H9 (cell line): ENCODE data around the gene SLC12A4. TPM values are rescaled to one million over a fixed set of nuclear protein-coding genes. Genes with fewer than 3 reads are reported as not detected.
A peak's percentile ranks its signal among the peaks of the same experiment; 100 is the strongest.

Source experiments
- DNase-seq: peaks from one replicate; pipeline ENCODE4 v3.0.0-alpha.2; 2017
- H2AFZ ChIP-seq: one replicate; pipeline ENCODE4 v1.6.1; 2013; ENCODE audit warnings: mild to moderate bottlenecking, low read length, control low read depth, moderate library complexity
- H2AK5ac ChIP-seq: 2 replicates; pipeline ENCODE4 v1.6.1; 2013; ENCODE audit warnings: low read length, control low read depth, mixed read lengths; ENCODE audit not compliant: insufficient read length
- H2BK120ac ChIP-seq: one replicate; pipeline ENCODE4 v1.6.1; 2013; ENCODE audit warnings: low read depth, mild to moderate bottlenecking, low read length, control low read depth, inconsistent platforms; ENCODE audit not compliant: poor library complexity, severe bottlenecking
- H2BK12ac ChIP-seq: 2 replicates; pipeline ENCODE4 v1.6.1; 2013; ENCODE audit warnings: low read length, control low read depth, mixed read lengths, low read depth; ENCODE audit not compliant: insufficient read length
- H2BK15ac ChIP-seq: 2 replicates; pipeline ENCODE4 v1.6.1; 2013; ENCODE audit warnings: low read depth, low read length, control low read depth
- H2BK20ac ChIP-seq: one replicate; pipeline ENCODE4 v1.6.1; 2013; ENCODE audit warnings: low read depth, mild to moderate bottlenecking, low read length, control low read depth, inconsistent platforms; ENCODE audit not compliant: poor library complexity, severe bottlenecking
- H2BK5ac ChIP-seq: 2 replicates; pipeline ENCODE4 v1.6.1; 2013; ENCODE audit warnings: low read length, control low read depth, mixed read lengths; ENCODE audit not compliant: insufficient read length
- H3K14ac ChIP-seq: 2 replicates; pipeline ENCODE4 v1.6.1; 2013; ENCODE audit warnings: low read length, control low read depth; ENCODE audit not compliant: insufficient read depth
- H3K18ac ChIP-seq: 2 replicates; pipeline ENCODE4 v1.6.1; 2013; ENCODE audit warnings: low read depth, mild to moderate bottlenecking, mixed read lengths, low read length, control low read depth; ENCODE audit not compliant: insufficient read length
- H3K23ac ChIP-seq: 2 replicates; pipeline ENCODE4 v1.6.1; 2013; ENCODE audit warnings: low read length, control low read depth, mixed read lengths, low read depth; ENCODE audit not compliant: insufficient read length
- H3K23me2 ChIP-seq: 2 replicates; pipeline ENCODE4 v1.6.1; 2013; ENCODE audit warnings: low read depth, mild to moderate bottlenecking, mixed read lengths, low read length, control low read depth; ENCODE audit not compliant: insufficient read length, poor library complexity, severe bottlenecking
- H3K27ac ChIP-seq: 2 replicates; pipeline ENCODE4 v1.5.1; 2013; ENCODE audit warnings: low read length, control low read depth, mixed read lengths, low read depth; ENCODE audit not compliant: insufficient read length
- H3K27me3 ChIP-seq: 2 replicates; pipeline ENCODE4 v1.6.1; 2013; ENCODE audit warnings: low read length, control low read depth, inconsistent platforms; ENCODE audit not compliant: insufficient read depth
- H3K4ac ChIP-seq: 2 replicates; pipeline ENCODE4 v1.6.1; 2013; ENCODE audit warnings: low read depth, mild to moderate bottlenecking, control low read depth, inconsistent platforms, low read length, moderate library complexity
- H3K4me1 ChIP-seq: 2 replicates; pipeline ENCODE4 v1.6.1; 2013; ENCODE audit warnings: low read length, control low read depth, inconsistent platforms; ENCODE audit not compliant: insufficient read depth
- H3K4me2 ChIP-seq: 2 replicates; pipeline ENCODE4 v1.6.1; 2013; ENCODE audit warnings: low read length, control low read depth, mixed read lengths; ENCODE audit not compliant: insufficient read length, insufficient read depth
- H3K56ac ChIP-seq: 2 replicates; pipeline ENCODE4 v1.6.1; 2013; ENCODE audit warnings: low read depth, mild to moderate bottlenecking, mixed read lengths, low read length, control low read depth; ENCODE audit not compliant: insufficient read length
- H3K79me1 ChIP-seq: 2 replicates; pipeline ENCODE4 v1.6.1; 2013; ENCODE audit warnings: low read depth, mild to moderate bottlenecking, moderate library complexity, low read length, control low read depth, inconsistent platforms; ENCODE audit not compliant: insufficient read depth, poor library complexity, severe bottlenecking
- H3K79me2 ChIP-seq: 2 replicates; pipeline ENCODE4 v1.6.1; 2013; ENCODE audit warnings: low read length, control low read depth, inconsistent platforms; ENCODE audit not compliant: insufficient read depth
- H3K9ac ChIP-seq: 2 replicates; pipeline ENCODE4 v1.6.1; 2013; ENCODE audit warnings: low read length, control low read depth, mixed read lengths; ENCODE audit not compliant: insufficient read length; ENCODE audit errors: extremely low read depth
- H3K9me3 ChIP-seq: one replicate; pipeline ENCODE4 v1.6.1; 2013; ENCODE audit warnings: low read depth, low read length, inconsistent platforms; ENCODE audit not compliant: control insufficient read depth
- H3T11ph ChIP-seq: one replicate; pipeline ENCODE4 v1.6.1; 2013; ENCODE audit warnings: mild to moderate bottlenecking, low read length, control low read depth, inconsistent platforms
- H4K20me1 ChIP-seq: one replicate; pipeline ENCODE4 v1.6.1; 2013; ENCODE audit not compliant: control insufficient read depth, insufficient read length, insufficient read depth
- H4K5ac ChIP-seq: 2 replicates; pipeline ENCODE4 v1.6.1; 2013; ENCODE audit warnings: low read depth, mild to moderate bottlenecking, mixed read lengths, low read length, control low read depth; ENCODE audit not compliant: insufficient read length
- H4K8ac ChIP-seq: replicated peaks from 2 replicates; pipeline ENCODE4 v1.6.1; 2013; ENCODE audit warnings: low read length, control low read depth, mixed read lengths, low read depth; ENCODE audit not compliant: insufficient read length
- H4K91ac ChIP-seq: 2 replicates; pipeline ENCODE4 v1.6.1; 2013; ENCODE audit warnings: low read depth, mild to moderate bottlenecking, moderate library complexity, mixed read lengths, low read length, control low read depth; ENCODE audit not compliant: insufficient read length
- H3K27ac Mint-ChIP-seq, 3 experiments: 2 replicates in 2 of 3; 3 replicates in 1 of 3; pipeline ENCODE4 v1.8.0; 2020 to 2021; ENCODE audit warnings: mixed read lengths in 3 of 3, mild to moderate bottlenecking in 1 of 3, moderate library complexity in 1 of 3
- H3K27me3 Mint-ChIP-seq: 2 replicates; pipeline ENCODE4 v1.8.0; 2021; ENCODE audit warnings: low read depth, mild to moderate bottlenecking, moderate library complexity, mixed read lengths
- H3K36me3 Mint-ChIP-seq, 3 experiments: 2 replicates in 2 of 3; 3 replicates in 1 of 3; pipeline ENCODE4 v1.8.0; 2020 to 2021; ENCODE audit warnings: low read depth in 3 of 3, mixed read lengths in 3 of 3; ENCODE audit not compliant: insufficient read depth in 1 of 3
- H3K4me1 Mint-ChIP-seq, 2 experiments: 2 replicates each; pipeline ENCODE4 v1.8.0; 2020; ENCODE audit warnings: mixed read lengths in 2 of 2
- H3K4me3 Mint-ChIP-seq, 2 experiments: 2 replicates in 1 of 2; 3 replicates in 1 of 2; pipeline ENCODE4 v1.8.0; 2020 to 2021; ENCODE audit warnings: mild to moderate bottlenecking in 2 of 2, mixed read lengths in 2 of 2, moderate library complexity in 1 of 2
- H3K9me3 Mint-ChIP-seq, 2 experiments: 2 replicates in 1 of 2; 3 replicates in 1 of 2; pipeline ENCODE4 v1.8.0; 2020; ENCODE audit warnings: mild to moderate bottlenecking in 2 of 2, mixed read lengths in 2 of 2, moderate library complexity in 1 of 2
- WGBS: extraction: QIAGEN DNeasy Blood & Tissue Kit; methylation state at CpG from one replicate; pipeline ENCODE4 v1.1.7; 2013; ENCODE audit warnings: missing lambda C conversion rate, low lambda C conversion rate, mixed read lengths; ENCODE audit not compliant: insufficient read length; ENCODE audit errors: extremely low coverage; 5-methylcytosine and 5-hydroxymethylcytosine counted together
- total RNA-seq: library from RNA; stranded (reverse); gene quantifications from 2 replicates; pipeline ENCODE4 v1.2.1, GENCODE V29; 2021
- TF ChIP-seq, protein P1 (sequence below): fragments of 200-600 bp; sonication (generic); conservative IDR thresholded peaks from 3 replicates; pipeline ENCODE4 v1.8.0; 2021; ENCODE audit warnings: antibody characterized with exemption, mild to moderate bottlenecking

Gene SLC12A4
- total RNA-seq, 1 experiment from 2014 or later: 46.7 TPM

DNA sequence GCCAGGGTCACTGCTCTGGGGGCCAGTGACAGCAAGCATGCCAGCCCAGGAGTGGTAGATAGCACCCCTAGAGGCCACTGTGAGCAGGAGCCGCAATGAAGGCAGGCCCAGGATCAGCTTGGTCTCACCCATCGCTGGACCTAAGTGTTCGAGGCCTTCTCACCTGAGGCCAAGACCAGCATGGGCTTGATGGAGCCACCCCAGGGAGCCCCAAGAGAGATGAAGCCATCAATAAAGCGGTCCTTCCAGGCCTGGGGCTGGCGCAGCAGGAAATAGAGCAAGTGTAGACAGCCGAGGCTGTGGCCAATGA, 26.3 kb downstream of the SLC12A4 start:
- no peak overlapping the region for H2BK12ac ChIP-seq
- H3K79me2 ChIP-seq: no peaks in the 10 kb centered on the region
- H3K27ac ChIP-seq: no peak overlapping the region
- no peaks in the 10 kb centered on the region for H3K27me3 Mint-ChIP-seq
- H3K14ac ChIP-seq: no peak overlapping the region
- H3K18ac ChIP-seq: no peak overlapping the region
- H3K9me3 Mint-ChIP-seq: no peaks in the 10 kb centered on the region
- peak; percentile 81 for DNase-seq
- no peaks in the 10 kb centered on the region for H3K23me2 ChIP-seq
- no peak overlapping the region for H3K23ac ChIP-seq
- H4K5ac ChIP-seq: no peak overlapping the region
- H3K4me1 ChIP-seq: no peaks in the 10 kb centered on the region
- no peak overlapping the region for H2AFZ ChIP-seq
- H3K9me3 ChIP-seq: no peaks in the 10 kb centered on the region
- H4K8ac ChIP-seq: no peak overlapping the region
- peak overlapping the region in 1 of 3 experiments; percentile 61; a peak in 1 of 7 replicates for H3K27ac Mint-ChIP-seq
- no peak overlapping the region for H3K9ac ChIP-seq
- peaks cover 11 to 44% (median 15%) of the 10 kb centered on the region in 3 experiments; a peak in 5 of 7 replicates for H3K36me3 Mint-ChIP-seq
- no peaks in the 10 kb centered on the region for H3K27me3 ChIP-seq
- peak overlapping the region in 1 of 2 experiments; percentile 57; a peak in 1 of 5 replicates for H3K4me3 Mint-ChIP-seq
- peaks cover 5 to 19% of the 10 kb centered on the region in 2 experiments for H3K4me1 Mint-ChIP-seq
- H4K20me1 ChIP-seq: no peaks in the 10 kb centered on the region
- H3K4me2 ChIP-seq: no peak overlapping the region
- WGBS: no CpG with 5 or more reads among the region's 6 CpGs
- no peak overlapping the region for H3T11ph ChIP-seq
- TF ChIP-seq, protein P1, sequence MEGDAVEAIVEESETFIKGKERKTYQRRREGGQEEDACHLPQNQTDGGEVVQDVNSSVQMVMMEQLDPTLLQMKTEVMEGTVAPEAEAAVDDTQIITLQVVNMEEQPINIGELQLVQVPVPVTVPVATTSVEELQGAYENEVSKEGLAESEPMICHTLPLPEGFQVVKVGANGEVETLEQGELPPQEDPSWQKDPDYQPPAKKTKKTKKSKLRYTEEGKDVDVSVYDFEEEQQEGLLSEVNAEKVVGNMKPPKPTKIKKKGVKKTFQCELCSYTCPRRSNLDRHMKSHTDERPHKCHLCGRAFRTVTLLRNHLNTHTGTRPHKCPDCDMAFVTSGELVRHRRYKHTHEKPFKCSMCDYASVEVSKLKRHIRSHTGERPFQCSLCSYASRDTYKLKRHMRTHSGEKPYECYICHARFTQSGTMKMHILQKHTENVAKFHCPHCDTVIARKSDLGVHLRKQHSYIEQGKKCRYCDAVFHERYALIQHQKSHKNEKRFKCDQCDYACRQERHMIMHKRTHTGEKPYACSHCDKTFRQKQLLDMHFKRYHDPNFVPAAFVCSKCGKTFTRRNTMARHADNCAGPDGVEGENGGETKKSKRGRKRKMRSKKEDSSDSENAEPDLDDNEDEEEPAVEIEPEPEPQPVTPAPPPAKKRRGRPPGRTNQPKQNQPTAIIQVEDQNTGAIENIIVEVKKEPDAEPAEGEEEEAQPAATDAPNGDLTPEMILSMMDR: peak; percentile 85
- H2AK5ac ChIP-seq: no peak overlapping the region
- no peak overlapping the region for H3K56ac ChIP-seq
- no peak overlapping the region for H2BK20ac ChIP-seq
- H3K4ac ChIP-seq: no peak overlapping the region
- no peak overlapping the region for H2BK15ac ChIP-seq
- no peak overlapping the region for H2BK120ac ChIP-seq
- no peak overlapping the region for H2BK5ac ChIP-seq
- no peaks in the 10 kb centered on the region for H3K79me1 ChIP-seq
- H4K91ac ChIP-seq: no peak overlapping the region
